ENCODE results near the gene RAD51B. TPM values are rescaled to one million over a fixed set of nuclear protein-coding genes. Genes with fewer than 3 reads are reported as not detected.
A peak's percentile ranks its signal among the peaks of the same experiment; 100 is the strongest.

RAD51B gene
- total RNA-seq, 1 experiment from 2014 or later: 29.9 TPM

DNA sequence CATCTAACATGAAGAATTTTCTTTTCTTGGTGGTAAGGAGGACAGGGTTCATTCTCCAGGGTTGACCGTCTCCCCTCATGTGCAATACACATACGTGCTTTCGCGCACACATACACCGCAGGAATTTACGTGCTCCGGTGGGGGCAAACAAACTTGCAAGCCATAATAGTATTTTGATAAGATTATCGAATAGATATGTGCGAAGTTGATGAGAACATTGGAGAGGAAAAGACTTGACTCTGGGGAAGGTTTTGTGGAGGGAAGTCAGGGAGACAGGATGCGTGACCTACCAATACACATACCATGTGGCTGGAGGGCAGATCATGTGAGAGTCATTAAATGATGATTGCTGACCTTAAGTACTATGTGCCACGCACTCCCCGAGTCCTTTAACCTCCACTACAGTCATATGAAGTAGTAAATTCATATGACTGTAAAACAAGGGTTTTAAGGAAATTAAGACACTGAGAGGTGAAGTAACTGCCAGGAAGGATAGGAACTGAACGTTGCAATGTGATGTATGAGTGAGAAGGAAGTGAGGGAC lies 921 bp downstream of the RAD51B start:
- TF ChIP-seq, protein P1, sequence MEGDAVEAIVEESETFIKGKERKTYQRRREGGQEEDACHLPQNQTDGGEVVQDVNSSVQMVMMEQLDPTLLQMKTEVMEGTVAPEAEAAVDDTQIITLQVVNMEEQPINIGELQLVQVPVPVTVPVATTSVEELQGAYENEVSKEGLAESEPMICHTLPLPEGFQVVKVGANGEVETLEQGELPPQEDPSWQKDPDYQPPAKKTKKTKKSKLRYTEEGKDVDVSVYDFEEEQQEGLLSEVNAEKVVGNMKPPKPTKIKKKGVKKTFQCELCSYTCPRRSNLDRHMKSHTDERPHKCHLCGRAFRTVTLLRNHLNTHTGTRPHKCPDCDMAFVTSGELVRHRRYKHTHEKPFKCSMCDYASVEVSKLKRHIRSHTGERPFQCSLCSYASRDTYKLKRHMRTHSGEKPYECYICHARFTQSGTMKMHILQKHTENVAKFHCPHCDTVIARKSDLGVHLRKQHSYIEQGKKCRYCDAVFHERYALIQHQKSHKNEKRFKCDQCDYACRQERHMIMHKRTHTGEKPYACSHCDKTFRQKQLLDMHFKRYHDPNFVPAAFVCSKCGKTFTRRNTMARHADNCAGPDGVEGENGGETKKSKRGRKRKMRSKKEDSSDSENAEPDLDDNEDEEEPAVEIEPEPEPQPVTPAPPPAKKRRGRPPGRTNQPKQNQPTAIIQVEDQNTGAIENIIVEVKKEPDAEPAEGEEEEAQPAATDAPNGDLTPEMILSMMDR (conservative IDR thresholded peaks at IDR 0.05): no peak
- no peak for TF ChIP-seq EZH2 (IDR thresholded peaks at IDR 0.05; ENCODE audit: low read depth)
- no peaks in the 10 kb centered on the region; the same call in 1 of the 2 replicates for H3F3A ChIP-seq (ENCODE audit: insufficient read depth, low read depth)
- H3K27me3 ChIP-seq (ENCODE audit: insufficient read depth, low read depth): no peaks in the 10 kb centered on the region
- no TSS peak for BruUV-seq (replicated peaks)
- POLR2A ChIA-PET (ENCODE audit: unreplicated experiment): no interaction called here
- peak overlapping the region; percentile 99 for H2AFZ ChIP-seq
- no peaks in the 10 kb centered on the region for H3K9me3 ChIP-seq (ENCODE audit: insufficient read depth, low read depth)
- peaks cover 13% of the 10 kb centered on the region for H3K4me1 ChIP-seq (replicated peaks; ENCODE audit: insufficient read depth)
- DNase-seq: no peak
- peaks cover 12% of the 10 kb centered on the region for H3K79me2 ChIP-seq (ENCODE audit: low read depth)
- H3K4me2 ChIP-seq: peak overlapping the region; percentile 90
- no peaks in the 10 kb centered on the region for H3K9me2 ChIP-seq (ENCODE audit: insufficient read depth)
- CTCF ChIA-PET: no interaction called here
- H4K20me1 ChIP-seq (ENCODE audit: insufficient read depth): no peaks in the 10 kb centered on the region
- intact Hi-C loops (cut with micrococcal nuclease; ENCODE audit: unreplicated experiment): no loop called here
- no peaks in the 10 kb centered on the region for H3K36me3 ChIP-seq (ENCODE audit: low read depth)
- H3K4me3 ChIP-seq: peak overlapping the region; percentile 79
- no peak overlapping the region for H3K27ac ChIP-seq

DNA sequence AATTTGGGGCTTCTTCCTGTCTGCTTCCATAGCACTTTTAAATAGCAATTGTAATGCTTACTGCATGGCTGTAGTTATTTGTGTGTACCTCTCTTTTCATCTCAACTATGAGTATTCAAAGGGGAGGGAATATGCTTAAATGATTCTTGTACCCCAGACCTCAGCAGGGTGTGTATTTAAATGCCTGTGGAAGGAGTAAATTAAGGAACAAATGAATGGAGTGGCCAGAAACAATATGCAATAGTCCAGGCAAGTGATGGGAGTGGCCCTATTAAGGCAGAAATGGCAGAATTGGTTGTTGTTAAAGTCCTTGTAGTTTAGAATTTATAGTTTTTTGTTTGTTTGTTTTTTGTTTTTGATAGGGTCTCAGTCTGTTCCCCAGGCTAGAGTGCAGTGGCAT lies 1.5 kb downstream of the RAD51B start:
- H3K4me1 ChIP-seq (replicated peaks; ENCODE audit: insufficient read depth): peaks cover 13% of the 10 kb centered on the region
- BruUV-seq (replicated peaks): no TSS peak
- ChIA-PET POLR2A (ENCODE audit: unreplicated experiment) (no interaction called here), CTCF (no interaction called here)
- H3K27me3 ChIP-seq (ENCODE audit: insufficient read depth, low read depth): no peaks in the 10 kb centered on the region
- no peaks in the 10 kb centered on the region for H4K20me1 ChIP-seq (ENCODE audit: insufficient read depth)
- H3K36me3 ChIP-seq (ENCODE audit: low read depth): no peaks in the 10 kb centered on the region
- no peak for TF ChIP-seq EZH2 (IDR thresholded peaks at IDR 0.05; ENCODE audit: low read depth)
- TF ChIP-seq, protein P1 (conservative IDR thresholded peaks at IDR 0.05): no peak
- H3K4me2 ChIP-seq: peak overlapping the region; percentile 90
- intact Hi-C loops (cut with micrococcal nuclease; ENCODE audit: unreplicated experiment): no loop called here
- no peaks in the 10 kb centered on the region; the same call in 1 of the 2 replicates for H3F3A ChIP-seq (ENCODE audit: insufficient read depth, low read depth)
- H3K4me3 ChIP-seq: no peak overlapping the region
- no peak overlapping the region for H3K27ac ChIP-seq
- no peaks in the 10 kb centered on the region for H3K9me2 ChIP-seq (ENCODE audit: insufficient read depth)
- H3K9me3 ChIP-seq (ENCODE audit: insufficient read depth, low read depth): no peaks in the 10 kb centered on the region
- H2AFZ ChIP-seq: no peak overlapping the region
- 0 out of 2 replicates have a peak, but pooled peaks cover 7% of the 10 kb centered on the region for H3K79me2 ChIP-seq (ENCODE audit: low read depth)
- DNase-seq: no peak

DNA sequence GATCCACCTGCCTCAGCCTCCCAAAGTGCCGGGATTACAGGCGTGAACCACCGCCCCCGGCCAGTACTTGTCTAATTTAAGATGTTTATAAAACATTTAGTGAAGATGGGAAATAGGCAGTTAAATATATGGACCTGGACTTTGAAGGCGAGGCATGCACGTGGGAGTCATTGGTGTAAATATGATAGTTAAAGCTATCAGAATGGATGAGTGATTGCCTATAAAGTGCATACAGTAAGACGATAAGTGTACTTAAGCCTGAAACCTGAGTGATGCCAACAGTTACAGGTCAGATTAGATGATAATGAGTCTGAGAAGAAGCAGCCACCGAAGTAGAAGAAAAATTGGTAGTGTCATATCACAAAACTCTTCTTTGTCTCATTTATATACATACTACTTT lies 11.5 kb downstream of the RAD51B start:
- H3K4me1 ChIP-seq (replicated peaks; ENCODE audit: insufficient read depth): no peaks in the 10 kb centered on the region
- H3K4me3 ChIP-seq: no peak overlapping the region
- no peak for DNase-seq
- POLR2A ChIA-PET (ENCODE audit: unreplicated experiment): no interaction called here
- no peaks in the 10 kb centered on the region for H3K9me3 ChIP-seq (ENCODE audit: insufficient read depth, low read depth)
- no peaks in the 10 kb centered on the region for H3K27me3 ChIP-seq (ENCODE audit: insufficient read depth, low read depth)
- no peak overlapping the region for H2AFZ ChIP-seq
- H3K79me2 ChIP-seq (ENCODE audit: low read depth): no peaks in the 10 kb centered on the region
- H3K36me3 ChIP-seq (ENCODE audit: low read depth): no peaks in the 10 kb centered on the region
- H3K4me2 ChIP-seq: no peak overlapping the region
- H3F3A ChIP-seq (ENCODE audit: insufficient read depth, low read depth): no peaks in the 10 kb centered on the region
- H3K9me2 ChIP-seq (ENCODE audit: insufficient read depth): no peaks in the 10 kb centered on the region
- no peaks in the 10 kb centered on the region for H4K20me1 ChIP-seq (ENCODE audit: insufficient read depth)
- CTCF ChIA-PET: no interaction called here
- intact Hi-C loops (cut with micrococcal nuclease; ENCODE audit: unreplicated experiment): loop anchor here (10.0 kb wide), 1 partner anchor 1274 kb away; no protein-coding TSS in a partner anchor
- no peak overlapping the region for H3K27ac ChIP-seq
- TF ChIP-seq, protein P1 (conservative IDR thresholded peaks at IDR 0.05): no peak
- TF ChIP-seq EZH2 (IDR thresholded peaks at IDR 0.05; ENCODE audit: low read depth): no peak
- no TSS peak for BruUV-seq (replicated peaks)
